ENCODE measurements around the gene RRAS. TPM values are rescaled to one million over a fixed set of nuclear protein-coding genes. Genes with fewer than 3 reads are reported as not detected.

RRAS gene
- 100 to 1,000 TPM in 3 of 6 donors, 10 to 100 TPM in 3; 81.7 to 160 (median 107) TPM for total RNA-seq

DNA sequence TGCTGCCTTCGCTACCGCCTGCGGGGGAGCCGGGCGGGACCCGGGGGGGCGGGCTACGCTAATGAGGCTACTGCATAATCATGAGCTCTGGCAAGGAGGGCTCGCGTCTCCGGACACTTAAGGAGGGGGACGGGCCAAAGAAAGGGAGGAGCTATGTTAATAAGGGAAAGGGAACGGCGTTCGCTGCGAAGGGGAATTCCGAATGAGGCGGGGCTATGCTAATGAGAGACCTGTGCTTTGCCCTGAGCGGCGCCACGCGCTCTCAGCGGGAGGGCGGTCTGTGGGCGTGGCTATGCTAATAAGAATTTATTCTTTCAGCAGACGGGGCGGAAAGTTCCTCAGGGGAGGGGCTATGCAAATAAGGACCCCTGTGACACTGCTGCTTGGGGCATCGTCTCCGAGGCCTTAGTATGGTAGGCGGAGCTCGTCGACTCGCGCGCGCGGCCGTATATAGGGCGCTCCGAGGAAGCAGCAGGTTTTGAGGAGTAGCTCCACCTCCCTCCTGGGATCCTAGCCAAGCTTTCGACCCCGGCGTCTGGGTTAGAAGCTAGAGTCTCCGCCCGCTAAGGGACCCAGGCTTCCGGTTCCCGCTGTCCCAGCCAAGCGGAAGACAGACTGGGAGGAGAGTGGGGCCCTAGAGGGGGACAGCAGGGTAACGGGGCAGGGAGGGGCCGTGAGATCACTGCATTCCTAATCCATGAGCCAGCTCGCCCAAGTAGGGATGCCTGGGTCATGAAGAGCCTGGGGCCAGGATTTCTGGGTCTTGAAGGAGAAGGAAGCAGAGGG lies at the start of gene RRAS:
RRAS (minus strand) TSS at position 31 of the 786 bp plus-strand sequence. CDS start 45 bp downstream, outside the sequence.
- Histone ChIP-seq H3K4me3 (peak within 1 kb of the TSS; percentile 60 to 98 (median 82)), H3K27ac (peak within 1 kb of the TSS; percentile 95 to 100 (median 100)), H3K36me3 (peaks cover 0 to 19% (median 3%) of the 10 kb centered on the region in 4 donors), H3K27me3 (no peaks in the 10 kb centered on the region), H3K4me1 (peaks cover 47 to 84% (median 63%) of the 10 kb centered on the region in 4 donors), H3K9me3 (no peaks in the 10 kb centered on the region)
- 0 to 1% methylated on average over 29 to 50 of the region's 51 CpGs for WGBS, 2 donors
- TF ChIP-seq POLR2A (IDR thresholded peaks at IDR 0.05) (peak; percentile 66 to 97 (median 85)), POLR2AphosphoS5 (IDR thresholded peaks at IDR 0.05) (peak; percentile 94 to 96), CTCF (IDR thresholded peaks at IDR 0.05) (peak in 1 of 6 experiments; percentile 21), EP300 (IDR thresholded peaks at IDR 0.05) (peak in 2 of 4 donors; percentile 80 to 94)
- ATAC-seq (ENCODE audit: low FRiP score in 2 of 2) (peak; percentile 79 to 92), DNase-seq (peak; percentile 98 to 100)

DNA sequence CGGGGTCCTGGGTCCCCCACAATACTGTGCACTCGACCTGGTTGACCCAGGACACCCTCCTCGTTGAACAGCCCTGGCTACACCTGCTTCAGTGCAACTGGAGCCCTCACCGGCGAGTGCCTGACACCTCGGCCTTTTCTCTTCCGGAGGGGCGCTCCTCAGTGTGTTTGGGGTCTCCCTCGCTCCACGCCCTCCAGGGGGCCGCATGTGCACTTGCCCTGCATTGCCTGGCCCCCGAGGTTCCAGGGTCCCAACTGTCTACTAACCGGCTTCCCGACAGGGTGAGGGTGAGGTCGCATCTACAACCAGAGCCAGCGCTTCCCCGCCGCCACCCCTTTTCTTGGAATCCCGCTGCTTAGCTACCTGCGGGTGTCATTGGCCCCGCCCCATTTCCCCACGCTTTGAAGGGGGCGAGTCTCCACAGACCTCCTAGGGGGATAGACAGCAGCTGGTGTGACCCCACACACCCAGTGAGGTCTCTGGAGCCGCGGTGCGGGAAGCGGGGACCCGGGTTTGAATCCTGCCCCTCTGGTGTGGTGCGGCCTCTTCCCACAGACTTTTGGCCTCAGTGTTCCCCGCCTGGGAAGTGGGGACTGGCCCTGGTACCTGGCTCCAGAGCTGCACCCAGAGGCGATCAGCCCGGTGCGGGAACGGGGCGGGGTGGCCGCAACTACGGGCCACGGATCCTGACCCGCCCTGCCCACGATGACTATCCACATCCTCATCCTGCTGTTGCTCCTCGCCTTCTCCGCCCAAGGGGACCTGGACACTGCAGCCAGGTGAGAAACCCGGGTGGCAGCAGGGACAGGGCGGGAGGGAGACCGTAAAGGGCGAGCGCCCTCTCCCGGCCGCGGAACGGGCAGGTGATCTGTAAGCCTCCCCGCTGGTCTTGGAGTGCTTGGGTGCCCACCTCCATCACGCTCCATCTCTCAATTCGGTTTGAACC lies 49.5 kb upstream of the RRAS start, which contains the start of gene ADM5:
ADM5 (plus strand) TSS at position 462 of the 946 bp plus-strand sequence; CDS start at position 706, 244 bp downstream.
- H3K27ac ChIP-seq = peak within 1 kb of the TSS; percentile 46 to 80 (median 77)
- no peaks in the 10 kb centered on the region for H3K9me3 ChIP-seq
- peak within 1 kb of the TSS; percentile 42 to 55 (median 48) for H3K4me3 ChIP-seq
- ATAC-seq (ENCODE audit: low FRiP score in 2 of 2) (peak; percentile 32 to 56), DNase-seq (peak; percentile 51 to 89)
- peaks cover 0 to 30% (median 24%) of the 10 kb centered on the region in 4 donors for H3K36me3 ChIP-seq
- TF ChIP-seq POLR2AphosphoS5 (IDR thresholded peaks at IDR 0.05) (no peak), CTCF (IDR thresholded peaks at IDR 0.05) (peak in 5 of 6 experiments; percentile 47 to 58 (median 53)), EP300 (IDR thresholded peaks at IDR 0.05) (no peak)
- peaks cover 0 to 12% (median 1%) of the 10 kb centered on the region in 4 donors for H3K27me3 ChIP-seq
- WGBS, 2 donors = 15 to 41% methylated on average over 19 to 53 of the region's 54 CpGs
- peaks cover 32 to 53% (median 43%) of the 10 kb centered on the region in 4 donors for H3K4me1 ChIP-seq

DNA sequence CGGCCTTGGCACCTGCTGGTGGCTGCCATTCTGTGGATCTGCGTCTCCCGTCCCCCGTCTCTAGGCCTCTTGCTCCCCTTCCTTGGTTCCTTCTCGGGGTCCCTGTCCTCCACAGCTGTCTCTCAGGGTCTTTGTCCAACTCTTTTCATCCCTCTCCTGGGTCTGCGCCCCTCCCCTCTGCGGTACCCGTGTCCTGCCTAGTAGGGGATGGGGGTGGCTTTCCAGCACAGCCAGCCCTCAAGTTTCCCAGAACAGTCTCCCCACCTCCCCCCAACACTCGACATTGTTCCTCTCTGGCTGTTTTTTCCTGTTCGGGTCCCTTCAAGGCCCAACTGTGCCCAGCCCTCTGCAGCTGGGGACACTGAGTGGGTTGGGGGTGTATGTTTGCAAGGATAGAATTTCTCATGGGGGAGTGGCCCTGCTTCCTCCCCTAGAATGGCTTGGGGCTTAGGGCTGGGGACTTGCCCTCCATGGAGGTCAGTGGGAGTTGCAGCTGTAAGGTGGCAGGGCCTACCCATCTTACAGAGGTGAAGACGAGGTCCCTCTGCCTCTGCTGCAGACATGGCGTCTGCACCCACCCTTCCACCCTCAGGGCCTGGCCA lies 48.7 kb upstream of the RRAS start:
- Histone ChIP-seq H3K36me3 (peaks cover 0 to 38% (median 32%) of the 10 kb centered on the region in 4 donors), H3K9me3 (no peaks in the 10 kb centered on the region), H3K4me3 (peak overlapping the region in 3 of 4 donors; percentile 44 to 55 (median 51)), H3K27me3 (peaks cover 0 to 12% (median 1%) of the 10 kb centered on the region in 4 donors), H3K27ac (peak overlapping the region; percentile 46 to 80 (median 77)), H3K4me1 (peaks cover 32 to 53% (median 43%) of the 10 kb centered on the region in 4 donors)
- DNase-seq (no peak), ATAC-seq (ENCODE audit: low FRiP score in 2 of 2) (no peak)
- WGBS, 2 donors = 59 to 60% methylated on average over 10 to 12 of the region's 12 CpGs
- TF ChIP-seq CTCF (IDR thresholded peaks at IDR 0.05) (no peak), POLR2AphosphoS5 (IDR thresholded peaks at IDR 0.05) (peak in 1 of 2 donors; percentile 8), POLR2A (IDR thresholded peaks at IDR 0.05) (no peak), EP300 (IDR thresholded peaks at IDR 0.05) (no peak)

Measured in upper lobe of left lung (tissue), 6 donors.